ENCODE results near the gene KIF22. TPM values are rescaled to one million over a fixed set of nuclear protein-coding genes. Genes with fewer than 3 reads are reported as not detected.
A peak's percentile ranks its signal among the peaks of the same experiment; 100 is the strongest.

The KIF22 gene
- total and polyA plus RNA-seq, 5 donors, result 19.0 to 89.6 (median 48.2) TPM

DNA sequence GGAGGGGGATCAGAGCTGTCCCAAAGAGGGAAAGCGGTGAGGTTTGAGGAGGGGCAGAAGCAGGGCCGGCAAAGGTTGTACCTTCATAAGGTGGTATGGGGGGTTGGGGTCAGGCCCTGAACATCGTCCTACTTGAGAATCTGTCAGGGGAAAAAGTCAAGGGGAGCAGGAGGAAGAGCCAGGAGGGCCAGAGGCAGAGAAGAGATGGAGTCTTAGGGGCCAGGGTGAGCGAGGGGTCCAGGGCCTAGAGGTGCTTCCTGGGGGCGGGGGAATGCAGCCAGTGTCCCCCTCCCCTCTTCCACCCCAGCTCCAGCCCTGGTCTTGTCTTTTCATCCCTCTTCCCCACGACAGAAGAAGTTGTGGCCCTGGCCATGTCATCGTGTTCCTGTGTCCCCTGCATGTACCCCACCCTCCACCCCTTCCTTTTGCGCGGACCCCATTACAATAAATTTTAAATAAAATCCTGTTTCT is 20.2 kb downstream of the KIF22 start:
- 22% methylated on average over 9 of the region's 9 CpGs for WGBS
- DNase-seq (peak in 1 of 3 donors; percentile 41), ATAC-seq (no peak)
- Histone ChIP-seq H3K27me3 (ENCODE audit: control insufficient read depth, insufficient read depth) (no peaks in the 10 kb centered on the region), H3K4me3 (ENCODE audit: low read length) (no peak overlapping the region), H3K27ac (ENCODE audit: low read length) (peak overlapping the region; percentile 63), H3K4me1 (ENCODE audit: control insufficient read depth, insufficient read depth, low read length) (peaks cover 2% of the 10 kb centered on the region), H3K9me3 (ENCODE audit: control insufficient read depth, low read length) (no peaks in the 10 kb centered on the region)
- intact Hi-C loops (cut with DNase I), result loop anchor here in 2 of 4 donors (2.0 to 10.0 kb wide), 2 partner anchors 20 to 184 kb away; partner anchors contain the start of genes HIRIP3 (in 1 of the 2), INO80E (in 1 of the 2) and KIF22 (in 1 of the 2)

DNA sequence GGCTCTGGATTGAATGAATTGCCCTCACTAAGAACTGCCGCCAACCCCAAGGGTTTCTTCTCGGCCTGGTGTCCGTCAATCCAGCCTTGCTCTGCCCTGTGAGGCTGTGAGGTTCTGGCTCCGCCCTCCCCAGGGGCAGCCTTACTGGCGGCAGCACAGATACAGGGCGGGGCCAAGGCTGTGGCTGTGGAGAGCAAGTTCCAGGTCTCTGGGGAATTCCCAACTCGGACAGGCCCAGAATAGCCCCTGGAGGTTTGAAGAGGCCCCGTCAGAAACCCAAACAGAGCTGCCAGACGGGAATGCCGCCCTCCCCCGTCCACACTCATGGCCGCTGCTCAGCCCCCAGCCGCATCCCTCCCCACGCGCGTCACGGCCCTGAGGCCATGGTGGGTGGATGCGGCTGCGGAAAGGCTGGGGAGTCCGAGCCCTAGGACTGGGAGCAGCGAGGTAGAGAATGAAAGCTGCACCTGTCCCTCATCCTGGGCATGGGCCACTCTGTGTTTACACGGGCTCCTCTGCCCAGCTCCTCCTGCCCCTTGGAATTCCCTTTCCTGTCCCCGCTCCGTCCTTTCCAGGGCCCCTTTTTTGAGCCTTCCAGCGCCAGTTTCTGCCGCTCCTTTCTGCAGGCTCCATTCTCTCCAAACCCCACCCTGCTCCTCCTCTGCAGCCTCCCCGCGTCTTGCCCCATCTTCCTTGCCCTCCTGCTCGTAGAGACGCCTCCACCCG is 20.8 kb downstream of the KIF22 start:
- ATAC-seq (peak; percentile 76 to 79), DNase-seq (peak; percentile 98 to 99 (median 98))
- peak overlapping the region; percentile 44 for H3K4me3 ChIP-seq (ENCODE audit: low read length)
- H3K27ac ChIP-seq (ENCODE audit: low read length), result peak overlapping the region; percentile 89
- H3K9me3 ChIP-seq (ENCODE audit: control insufficient read depth, low read length), result no peaks in the 10 kb centered on the region
- H3K27me3 ChIP-seq (ENCODE audit: control insufficient read depth, insufficient read depth), result no peaks in the 10 kb centered on the region
- intact Hi-C loops (cut with DNase I), result loop anchor here in 2 of 4 donors (2.0 to 10.0 kb wide), 2 partner anchors 21 to 183 kb away; partner anchors contain the start of genes HIRIP3 (in 1 of the 2), INO80E (in 1 of the 2) and KIF22 (in 1 of the 2)
- under 1% methylated on average over 31 of the region's 31 CpGs for WGBS
- peaks cover 2% of the 10 kb centered on the region for H3K4me1 ChIP-seq (ENCODE audit: control insufficient read depth, insufficient read depth, low read length)

DNA sequence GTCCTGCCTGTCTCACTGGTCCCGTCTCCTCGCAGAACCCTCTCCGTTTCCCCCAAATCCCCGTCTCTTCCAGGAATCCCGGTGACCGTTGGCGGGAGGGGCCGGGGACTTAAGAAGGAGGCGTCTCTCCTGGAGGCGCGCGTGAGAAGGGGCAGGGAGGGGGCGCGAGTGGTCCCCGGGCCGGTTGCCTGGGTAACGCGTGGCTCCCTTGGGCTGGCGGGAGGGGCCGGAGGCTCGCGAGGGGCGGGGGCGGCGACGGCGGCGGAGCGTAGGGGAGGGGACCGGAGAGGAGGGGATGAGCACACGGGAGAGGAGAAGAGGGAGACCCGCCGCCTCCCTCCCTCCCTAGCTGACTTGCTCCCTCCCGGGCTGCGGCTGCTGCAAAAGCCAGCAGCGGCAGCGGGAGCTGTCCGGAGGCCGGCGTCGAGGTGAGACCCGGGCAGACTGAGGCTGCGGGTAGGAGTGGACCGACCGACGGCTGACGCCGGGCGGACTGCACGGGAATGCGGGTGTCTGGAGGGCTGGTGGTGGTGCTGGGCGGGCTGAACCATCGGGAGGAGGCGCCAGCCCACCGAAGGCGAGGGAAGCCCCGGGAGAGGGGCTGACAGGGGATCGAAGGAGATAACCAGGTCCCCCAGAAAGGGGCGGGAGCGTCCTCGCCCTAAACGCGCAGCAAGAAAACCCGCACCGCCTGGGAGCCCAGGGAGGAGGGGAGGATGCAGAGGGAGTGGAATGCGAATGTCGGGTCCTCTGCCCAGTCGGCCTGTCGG is 21.5 kb downstream of the KIF22 start, which contains the start of gene PRRT2:
PRRT2 (plus strand) TSS at position 298 of the 770 bp plus-strand sequence. CDS start 862 bp downstream, outside the sequence.
- ATAC-seq (peak in 1 of 2 donors; percentile 2), DNase-seq (peak; percentile 71 to 93 (median 91))
- Histone ChIP-seq H3K4me3 (ENCODE audit: low read length) (peak within 1 kb of the TSS; percentile 44), H3K27me3 (ENCODE audit: control insufficient read depth, insufficient read depth) (no peaks in the 10 kb centered on the region), H3K27ac (ENCODE audit: low read length) (peak within 1 kb of the TSS; percentile 89), H3K4me1 (ENCODE audit: control insufficient read depth, insufficient read depth, low read length) (peaks cover 4% of the 10 kb centered on the region), H3K9me3 (ENCODE audit: control insufficient read depth, low read length) (no peaks in the 10 kb centered on the region)
- intact Hi-C loops (cut with DNase I), result loop anchor here in 2 of 4 donors (2.0 to 10.0 kb wide), 2 partner anchors 21 to 183 kb away; partner anchors contain the start of genes HIRIP3 (in 1 of the 2), INO80E (in 1 of the 2) and KIF22 (in 1 of the 2)
- WGBS, result 2% methylated on average over 69 of the region's 69 CpGs

DNA sequence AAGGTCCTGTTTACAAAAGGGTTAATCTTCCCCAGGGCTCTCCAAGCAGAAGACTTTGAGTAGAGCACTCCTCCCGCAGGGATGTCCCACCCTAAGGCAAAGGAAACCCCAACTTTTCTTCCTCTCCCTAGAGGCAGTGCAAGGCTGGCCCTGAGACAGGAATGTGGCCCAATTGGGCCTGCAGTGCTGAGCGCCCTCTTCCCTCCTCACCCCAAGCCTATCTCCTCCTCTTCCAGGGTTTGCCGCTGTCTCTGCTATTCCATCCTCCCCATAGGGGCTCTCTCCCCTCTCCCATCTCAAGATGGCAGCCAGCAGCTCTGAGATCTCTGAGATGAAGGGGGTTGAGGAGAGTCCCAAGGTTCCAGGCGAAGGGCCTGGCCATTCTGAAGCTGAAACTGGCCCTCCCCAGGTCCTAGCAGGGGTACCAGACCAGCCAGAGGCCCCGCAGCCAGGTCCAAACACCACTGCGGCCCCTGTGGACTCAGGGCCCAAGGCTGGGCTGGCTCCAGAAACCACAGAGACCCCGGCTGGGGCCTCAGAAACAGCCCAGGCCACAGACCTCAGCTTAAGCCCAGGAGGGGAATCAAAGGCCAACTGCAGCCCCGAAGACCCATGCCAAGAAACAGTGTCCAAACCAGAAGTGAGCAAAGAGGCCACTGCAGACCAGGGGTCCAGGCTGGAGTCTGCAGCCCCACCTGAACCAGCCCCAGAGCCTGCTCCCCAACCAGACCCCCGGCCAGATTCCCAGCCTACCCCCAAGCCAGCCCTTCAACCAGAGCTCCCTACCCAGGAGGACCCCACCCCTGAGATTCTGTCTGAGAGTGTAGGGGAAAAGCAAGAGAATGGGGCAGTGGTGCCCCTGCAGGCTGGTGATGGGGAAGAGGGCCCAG is 22.4 kb downstream of the KIF22 start:
- H3K27ac ChIP-seq (ENCODE audit: low read length), result peak overlapping the region; percentile 26
- no peak for ATAC-seq
- intact Hi-C loops (cut with DNase I), result loop anchor here in 1 of 4 donors (10.0 kb wide), 1 partner anchor 182 kb away; the partner anchor contains the start of genes HIRIP3 and INO80E
- no peaks in the 10 kb centered on the region for H3K27me3 ChIP-seq (ENCODE audit: control insufficient read depth, insufficient read depth)
- H3K4me1 ChIP-seq (ENCODE audit: control insufficient read depth, insufficient read depth, low read length), result peaks cover 4% of the 10 kb centered on the region
- no peak overlapping the region for H3K4me3 ChIP-seq (ENCODE audit: low read length)
- peak in 1 of 3 donors; percentile 41 for DNase-seq
- no peaks in the 10 kb centered on the region for H3K9me3 ChIP-seq (ENCODE audit: control insufficient read depth, low read length)
- 69% methylated on average over 9 of the region's 9 CpGs for WGBS

DNA sequence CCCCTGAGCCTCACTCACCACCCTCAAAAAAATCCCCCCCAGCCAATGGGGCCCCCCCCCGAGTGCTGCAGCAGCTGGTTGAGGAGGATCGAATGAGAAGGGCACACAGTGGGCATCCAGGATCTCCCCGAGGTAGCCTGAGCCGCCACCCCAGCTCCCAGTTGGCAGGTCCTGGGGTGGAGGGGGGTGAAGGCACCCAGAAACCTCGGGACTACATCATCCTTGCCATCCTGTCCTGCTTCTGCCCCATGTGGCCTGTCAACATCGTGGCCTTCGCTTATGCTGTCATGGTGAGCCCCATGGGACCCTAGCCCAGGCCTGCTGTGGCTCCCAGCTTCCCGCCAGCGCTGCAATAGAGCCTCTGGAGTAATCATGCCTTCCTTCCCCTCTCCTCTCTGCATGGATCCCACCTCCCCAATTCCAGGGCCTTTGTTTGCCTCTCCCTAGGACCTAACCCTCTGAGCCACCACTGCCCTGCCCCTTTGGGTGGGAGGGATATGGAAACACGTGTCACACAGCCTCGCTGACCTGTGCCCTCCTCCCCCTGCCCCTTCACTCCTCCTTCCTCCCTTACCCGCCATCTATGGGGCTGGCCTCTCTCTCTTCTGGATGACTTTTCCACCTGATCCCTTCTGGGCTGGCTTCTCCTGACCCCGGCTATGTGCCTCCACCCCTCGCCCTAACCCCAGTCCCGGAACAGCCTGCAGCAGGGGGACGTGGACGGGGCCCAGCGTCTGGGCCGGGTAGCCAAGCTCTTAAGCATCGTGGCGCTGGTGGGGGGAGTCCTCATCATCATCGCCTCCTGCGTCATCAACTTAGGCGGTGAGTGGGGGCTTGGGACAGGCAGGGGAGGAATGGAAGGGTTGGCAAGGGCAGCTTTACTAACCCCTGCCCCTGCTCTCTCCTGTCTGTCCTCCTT is 23.4 kb downstream of the KIF22 start:
- H3K27ac ChIP-seq (ENCODE audit: low read length), result no peak overlapping the region
- peaks cover 3% of the 10 kb centered on the region for H3K4me1 ChIP-seq (ENCODE audit: control insufficient read depth, insufficient read depth, low read length)
- no peak overlapping the region for H3K4me3 ChIP-seq (ENCODE audit: low read length)
- WGBS, result 69% methylated on average over 24 of the region's 24 CpGs
- ATAC-seq (no peak), DNase-seq (peak in 2 of 3 donors; percentile 57 to 67)
- H3K27me3 ChIP-seq (ENCODE audit: control insufficient read depth, insufficient read depth), result no peaks in the 10 kb centered on the region
- H3K9me3 ChIP-seq (ENCODE audit: control insufficient read depth, low read length), result no peaks in the 10 kb centered on the region
- intact Hi-C loops (cut with DNase I), result loop anchor here in 1 of 4 donors (10.0 kb wide), 1 partner anchor 181 kb away; the partner anchor contains the start of genes HIRIP3 and INO80E

DNA sequence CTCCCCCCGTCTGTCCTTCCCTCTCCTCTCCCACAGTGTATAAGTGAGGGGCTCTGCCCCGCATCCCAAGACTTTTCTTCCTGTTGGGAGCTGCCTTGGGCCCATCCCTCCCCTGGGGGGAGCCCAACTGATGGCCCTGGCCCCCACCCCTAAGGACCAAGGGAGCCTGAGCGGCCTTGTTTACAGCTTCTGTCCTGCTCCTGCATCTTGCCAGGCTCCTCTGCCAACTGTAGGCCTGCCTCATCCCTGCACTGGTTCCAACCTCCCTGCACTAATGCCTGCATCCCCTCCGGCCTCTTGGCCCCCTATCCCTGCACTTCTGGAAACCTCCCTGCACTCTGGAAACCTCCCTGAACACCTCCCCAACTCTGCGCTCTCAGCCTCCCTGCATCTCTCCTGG is 24.0 kb downstream of the KIF22 start:
- Histone ChIP-seq H3K27me3 (ENCODE audit: control insufficient read depth, insufficient read depth) (no peaks in the 10 kb centered on the region), H3K4me3 (ENCODE audit: low read length) (no peak overlapping the region), H3K27ac (ENCODE audit: low read length) (no peak overlapping the region), H3K9me3 (ENCODE audit: control insufficient read depth, low read length) (no peaks in the 10 kb centered on the region), H3K4me1 (ENCODE audit: control insufficient read depth, insufficient read depth, low read length) (peaks cover 2% of the 10 kb centered on the region)
- intact Hi-C loops (cut with DNase I), result loop anchor here in 1 of 4 donors (10.0 kb wide), 1 partner anchor 180 kb away; the partner anchor contains the start of genes HIRIP3 and INO80E
- ATAC-seq, result no peak
- WGBS, result 61% methylated on average over 5 of the region's 5 CpGs
- DNase-seq, result peak in 1 of 3 donors; percentile 54

DNA sequence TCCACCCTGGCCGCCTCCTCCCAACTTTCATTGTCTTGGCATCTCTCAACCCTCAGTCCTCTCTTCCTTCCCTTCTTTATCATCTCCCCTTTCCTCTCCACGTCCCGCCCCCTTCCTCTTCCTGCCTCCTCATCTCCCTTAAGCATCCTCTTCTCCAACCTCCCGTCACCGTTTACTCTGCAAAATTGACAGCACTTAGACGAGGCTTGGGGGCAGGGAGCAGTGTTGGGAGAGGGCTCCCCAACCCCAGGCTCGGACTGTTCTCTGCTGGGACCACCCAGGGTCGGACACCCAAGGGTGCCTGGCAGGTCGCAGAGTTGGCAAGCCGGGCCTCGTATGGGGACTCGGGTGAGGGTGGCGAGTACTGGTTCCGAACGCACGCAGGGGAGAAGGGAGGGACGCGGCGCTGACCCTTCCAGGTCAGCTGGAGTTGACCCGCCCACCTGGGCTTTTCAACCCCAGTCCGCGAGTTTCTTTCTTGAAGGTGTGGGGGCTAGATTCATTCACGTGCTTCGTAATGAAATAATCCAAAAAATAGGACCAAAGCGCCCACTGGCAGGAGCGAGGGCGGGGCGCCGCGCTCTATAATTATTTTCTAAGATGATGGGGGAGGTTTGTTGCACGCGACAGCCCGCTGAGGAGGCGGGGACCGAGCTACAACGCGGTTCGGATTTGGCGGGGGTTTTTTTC is 24.6 kb downstream of the KIF22 start:
- DNase-seq (peak; percentile 53 to 83 (median 80)), ATAC-seq (no peak)
- WGBS, result 2% methylated on average over 39 of the region's 39 CpGs
- H3K4me3 ChIP-seq (ENCODE audit: low read length), result peak overlapping the region; percentile 42
- intact Hi-C loops (cut with DNase I), result loop anchor here in 1 of 4 donors (10.0 kb wide), 1 partner anchor 180 kb away; the partner anchor contains the start of genes HIRIP3 and INO80E
- peaks cover 2% of the 10 kb centered on the region for H3K4me1 ChIP-seq (ENCODE audit: control insufficient read depth, insufficient read depth, low read length)
- peak overlapping the region; percentile 16 for H3K27ac ChIP-seq (ENCODE audit: low read length)
- H3K9me3 ChIP-seq (ENCODE audit: control insufficient read depth, low read length), result no peaks in the 10 kb centered on the region
- no peaks in the 10 kb centered on the region for H3K27me3 ChIP-seq (ENCODE audit: control insufficient read depth, insufficient read depth)

DNA sequence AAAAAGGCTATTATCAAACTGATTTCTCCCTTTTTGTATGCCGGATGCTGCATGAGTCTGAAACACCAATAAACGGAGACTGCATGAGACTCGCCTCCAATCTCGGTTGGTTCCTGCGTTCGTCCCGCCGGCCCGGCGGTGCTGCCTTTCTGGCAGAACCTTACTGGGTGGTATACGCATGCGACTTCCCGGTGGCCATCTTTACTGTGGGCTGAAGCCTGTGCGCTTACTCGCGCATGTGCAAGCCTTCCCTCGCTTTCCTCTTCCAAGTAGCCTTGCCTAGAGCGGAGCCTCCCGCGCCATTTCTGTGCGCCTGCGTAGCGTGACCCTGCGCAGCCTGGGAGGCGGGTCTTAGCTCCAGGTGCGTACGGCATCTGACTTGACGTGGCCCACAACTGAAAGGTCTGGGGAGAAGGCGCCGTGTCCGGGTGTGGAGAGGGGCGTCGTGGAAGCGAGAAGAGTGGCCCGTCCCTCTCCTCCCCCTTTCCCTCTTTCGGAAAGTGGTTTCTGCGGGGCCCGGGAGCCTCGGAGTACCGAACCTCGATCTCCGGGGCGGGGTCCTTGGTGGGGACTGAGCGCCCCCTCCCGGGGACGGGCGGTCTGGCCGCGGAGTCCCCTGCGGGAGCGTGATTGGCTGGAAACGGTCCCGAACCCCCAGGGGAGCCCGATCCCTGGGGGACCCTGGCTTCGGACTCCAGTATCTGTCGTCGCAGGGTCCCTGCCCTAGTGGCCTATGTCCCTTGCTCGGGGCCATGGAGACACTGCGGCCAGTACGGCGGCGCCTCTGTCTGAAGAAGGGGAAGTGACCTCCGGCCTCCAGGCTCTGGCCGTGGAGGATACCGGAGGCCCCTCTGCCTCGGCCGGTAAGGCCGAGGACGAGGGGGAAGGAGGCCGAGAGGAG is 25.5 kb downstream of the KIF22 start, which contains the start of gene PAGR1:
PAGR1 (plus strand) TSS at position 360 of the 901 bp plus-strand sequence; CDS start at position 734, 374 bp downstream.
- DNase-seq, result peak; percentile 99
- no peaks in the 10 kb centered on the region for H3K9me3 ChIP-seq (ENCODE audit: control insufficient read depth, low read length)
- ATAC-seq, result peak; percentile 86 to 87
- WGBS, result under 1% methylated on average over 70 of the region's 70 CpGs
- H3K27me3 ChIP-seq (ENCODE audit: control insufficient read depth, insufficient read depth), result no peaks in the 10 kb centered on the region
- H3K4me3 ChIP-seq (ENCODE audit: low read length), result peak within 1 kb of the TSS; percentile 62
- peaks cover 2% of the 10 kb centered on the region for H3K4me1 ChIP-seq (ENCODE audit: control insufficient read depth, insufficient read depth, low read length)
- intact Hi-C loops (cut with DNase I), result loop anchor here in 1 of 4 donors (10.0 kb wide), 1 partner anchor 179 kb away; the partner anchor contains the start of genes HIRIP3 and INO80E
- peak within 1 kb of the TSS; percentile 98 for H3K27ac ChIP-seq (ENCODE audit: low read length)

All from right cardiac atrium (tissue), 5 donors.